Neural cell (in vitro differentiated cells): ENCODE data around the gene MSANTD7. TPM values are rescaled to one million over a fixed set of nuclear protein-coding genes. Genes with fewer than 3 reads are reported as not detected.
"Not testable (repeated sequence)": the region's sequence is repeated elsewhere in the genome, so short reads cannot be mapped to it uniquely, and the experiment has no call there.

Experiments
- H2AFZ ChIP-seq: fragments of 200-600, 300-800 bp; sonication (generic), shearing (Covaris generic); 2 replicates; pipeline ENCODE4 v1.6.0; 2014; ENCODE audit warnings: low read depth, mild to moderate bottlenecking, antibody characterized with exemption, low read length, moderate library complexity
- H3F3A ChIP-seq: fragments of 200-600 bp; shearing (Covaris generic); 2 replicates; pipeline ENCODE4 v1.6.1; 2016; ENCODE audit warnings: mild to moderate bottlenecking, moderate library complexity, mixed read lengths, antibody characterized with exemption, low read length; ENCODE audit not compliant: insufficient read depth, poor library complexity, severe bottlenecking
- H3K27ac ChIP-seq: fragments of 200-600, 300-800 bp; sonication (generic), shearing (Covaris generic); 2 replicates; pipeline ENCODE4 v1.5.1; 2014; ENCODE audit warnings: mild to moderate bottlenecking, low read length, moderate library complexity
- H3K27me3 ChIP-seq: fragments of 300-800, 200-600 bp; sonication (generic), shearing (Covaris generic); 2 replicates; pipeline ENCODE4 v1.6.0; 2014; ENCODE audit warnings: mild to moderate bottlenecking, low read depth, low read length, moderate library complexity; ENCODE audit not compliant: insufficient read depth
- H3K36me3 ChIP-seq: fragments of 300-800, 200-600 bp; sonication (generic), shearing (Covaris generic); 2 replicates; pipeline ENCODE4 v1.5.1; 2014; ENCODE audit warnings: mild to moderate bottlenecking, antibody characterized with exemption, low read length, moderate library complexity; ENCODE audit not compliant: insufficient read depth
- H3K4me2 ChIP-seq: fragments of 300-800, 200-600 bp; sonication (generic), shearing (Covaris generic); 2 replicates; pipeline ENCODE4 v1.6.0; 2014; ENCODE audit warnings: mild to moderate bottlenecking, low read length
- H3K4me3 ChIP-seq: fragments of 300-800, 200-600 bp; sonication (generic), shearing (Covaris generic); 2 replicates; pipeline ENCODE4 v1.5.1; 2014; ENCODE audit warnings: mild to moderate bottlenecking, low read length, moderate library complexity
- H3K79me2 ChIP-seq: fragments of 200-600 bp; shearing (Covaris generic); replicated peaks from 2 replicates; pipeline ENCODE4 v1.6.0; 2014; ENCODE audit warnings: mild to moderate bottlenecking, low read length, moderate library complexity; ENCODE audit not compliant: insufficient read depth
- H3K9ac ChIP-seq: fragments of 300-800, 200-600 bp; sonication (generic), shearing (Covaris generic); 2 replicates; pipeline ENCODE4 v1.6.1; 2016; ENCODE audit warnings: mild to moderate bottlenecking, low read length, mixed read lengths
- H3K9me2 ChIP-seq: fragments of 200-600 bp; shearing (Covaris generic); 2 replicates; pipeline ENCODE4 v1.6.1; 2016; ENCODE audit warnings: mild to moderate bottlenecking, low read length, mixed read lengths; ENCODE audit not compliant: insufficient read depth
- H3K9me3 ChIP-seq: fragments of 200-600, 300-800 bp; sonication (generic), shearing (Covaris generic); 2 replicates; pipeline ENCODE4 v1.6.1; 2016; ENCODE audit warnings: mild to moderate bottlenecking, mixed run types, low read length, moderate library complexity, mixed read lengths
- H4K20me1 ChIP-seq: fragments of 200-600 bp; shearing (Covaris generic); 2 replicates; pipeline ENCODE4 v1.6.1; 2016; ENCODE audit warnings: mild to moderate bottlenecking, mixed run types; ENCODE audit not compliant: insufficient read depth
- EP300 ChIP-seq: fragments of 450-650 bp; conservative IDR thresholded peaks from 2 replicates; pipeline ENCODE4 v1.6.1; 2014; ENCODE audit warnings: antibody characterized with exemption, mild to moderate bottlenecking, moderate library complexity; ENCODE audit not compliant: poor library complexity, severe bottlenecking
- EZH2 ChIP-seq: fragments of 200-600, 300-800 bp; shearing (Covaris generic), sonication (generic); IDR thresholded peaks from 2 replicates; pipeline ENCODE4 v1.6.1; 2014; ENCODE audit warnings: antibody characterized with exemption, low read length, borderline replicate concordance, mild to moderate bottlenecking; ENCODE audit not compliant: insufficient read depth, poor library complexity, severe bottlenecking
- MXI1 ChIP-seq: fragments of 450-650 bp; conservative IDR thresholded peaks from 2 replicates; pipeline ENCODE4 v1.6.1; 2014; ENCODE audit warnings: antibody characterized with exemption, mild to moderate bottlenecking; ENCODE audit not compliant: poor library complexity, severe bottlenecking
- POLR2AphosphoS5 ChIP-seq: IDR thresholded peaks from 2 replicates; pipeline ENCODE4 v1.6.1; 2012
- RAD21 ChIP-seq: fragments of 450-650 bp; conservative IDR thresholded peaks from 2 replicates; pipeline ENCODE4 v1.6.1; 2014; ENCODE audit warnings: antibody characterized with exemption, mild to moderate bottlenecking, moderate library complexity
- SMC3 ChIP-seq: fragments of 450-650 bp; conservative IDR thresholded peaks from 2 replicates; pipeline ENCODE4 v1.6.1; 2014; ENCODE audit warnings: antibody characterized with exemption, mild to moderate bottlenecking, moderate library complexity; ENCODE audit not compliant: poor library complexity
- TAF1 ChIP-seq: IDR thresholded peaks from 2 replicates; pipeline ENCODE4 v1.6.1; 2012; ENCODE audit warnings: low read depth
- polyA plus RNA-seq: library from polyadenylated mRNA; depleted of rRNA; stranded (reverse); fragments of >200 nt; gene quantifications from 2 replicates; pipeline ENCODE4 v1.2.3, GENCODE V29; 2014
- TF ChIP-seq, protein P1 (sequence below): fragments of 450-650 bp; IDR thresholded peaks from 2 replicates; pipeline ENCODE4 v1.5.1; 2014; ENCODE audit warnings: antibody characterized with exemption, mild to moderate bottlenecking, moderate library complexity; ENCODE audit not compliant: poor library complexity, severe bottlenecking
- TF ChIP-seq, protein P2 (sequence below): IDR thresholded peaks from 2 replicates; pipeline ENCODE4 v1.6.1; 2012; ENCODE audit warnings: borderline replicate concordance

MSANTD7 gene
- polyA plus RNA-seq, 1 donor from 2014 or later = 21.1 TPM

DNA sequence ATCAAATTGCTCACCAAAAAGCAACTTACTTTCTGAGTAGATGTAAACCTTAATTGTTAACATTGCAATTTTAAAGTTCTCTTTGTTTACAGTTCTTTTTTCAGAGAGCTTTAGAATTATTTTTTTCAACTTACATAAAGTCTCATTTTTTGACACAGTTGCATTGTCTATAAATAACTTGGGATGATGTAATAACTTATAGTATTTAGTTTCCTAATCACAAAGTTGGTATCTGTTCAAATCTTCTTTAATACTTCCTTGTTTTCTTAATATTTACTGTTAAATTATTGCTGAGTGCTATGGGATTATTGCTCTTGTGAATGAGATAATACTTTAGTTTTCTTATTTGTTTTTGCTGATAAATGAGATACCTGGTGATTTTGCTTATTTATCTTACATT is 21.7 kb downstream of the MSANTD7 start:
- Histone ChIP-seq H3K4me2 (no peak overlapping the region), H3K27ac (no peak overlapping the region)

DNA sequence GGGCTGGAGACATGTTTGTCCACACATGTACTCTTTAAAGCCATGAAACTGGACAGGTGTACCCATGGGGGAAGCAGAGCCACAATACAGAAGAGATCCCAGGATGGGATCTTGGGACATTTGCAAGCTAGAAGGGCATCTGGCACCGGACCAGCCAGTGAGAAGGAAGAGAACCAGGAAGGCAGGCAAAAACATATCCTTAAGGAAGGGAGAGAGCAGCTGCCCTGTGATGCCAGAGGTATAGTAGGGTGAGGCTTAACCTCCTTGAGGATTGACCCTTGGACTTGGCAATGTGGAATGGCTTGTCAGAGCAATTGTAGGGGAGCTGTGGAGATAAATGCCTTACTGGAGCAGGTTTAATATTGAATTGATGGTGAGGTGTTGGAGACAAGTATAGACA is 22.7 kb downstream of the MSANTD7 start:
- H3K4me3 ChIP-seq = no peak overlapping the region
- H3K9me3 ChIP-seq = no peaks in the 10 kb centered on the region
- H3K9ac ChIP-seq = no peak overlapping the region
- no peaks in the 10 kb centered on the region for H4K20me1 ChIP-seq
- no peak for TF ChIP-seq RAD21
- TF ChIP-seq POLR2AphosphoS5 = no peak
- no peak for TF ChIP-seq MXI1
- TF ChIP-seq, protein P1, sequence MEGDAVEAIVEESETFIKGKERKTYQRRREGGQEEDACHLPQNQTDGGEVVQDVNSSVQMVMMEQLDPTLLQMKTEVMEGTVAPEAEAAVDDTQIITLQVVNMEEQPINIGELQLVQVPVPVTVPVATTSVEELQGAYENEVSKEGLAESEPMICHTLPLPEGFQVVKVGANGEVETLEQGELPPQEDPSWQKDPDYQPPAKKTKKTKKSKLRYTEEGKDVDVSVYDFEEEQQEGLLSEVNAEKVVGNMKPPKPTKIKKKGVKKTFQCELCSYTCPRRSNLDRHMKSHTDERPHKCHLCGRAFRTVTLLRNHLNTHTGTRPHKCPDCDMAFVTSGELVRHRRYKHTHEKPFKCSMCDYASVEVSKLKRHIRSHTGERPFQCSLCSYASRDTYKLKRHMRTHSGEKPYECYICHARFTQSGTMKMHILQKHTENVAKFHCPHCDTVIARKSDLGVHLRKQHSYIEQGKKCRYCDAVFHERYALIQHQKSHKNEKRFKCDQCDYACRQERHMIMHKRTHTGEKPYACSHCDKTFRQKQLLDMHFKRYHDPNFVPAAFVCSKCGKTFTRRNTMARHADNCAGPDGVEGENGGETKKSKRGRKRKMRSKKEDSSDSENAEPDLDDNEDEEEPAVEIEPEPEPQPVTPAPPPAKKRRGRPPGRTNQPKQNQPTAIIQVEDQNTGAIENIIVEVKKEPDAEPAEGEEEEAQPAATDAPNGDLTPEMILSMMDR = no peak
- no peak for TF ChIP-seq TAF1
- TF ChIP-seq, protein P2, sequence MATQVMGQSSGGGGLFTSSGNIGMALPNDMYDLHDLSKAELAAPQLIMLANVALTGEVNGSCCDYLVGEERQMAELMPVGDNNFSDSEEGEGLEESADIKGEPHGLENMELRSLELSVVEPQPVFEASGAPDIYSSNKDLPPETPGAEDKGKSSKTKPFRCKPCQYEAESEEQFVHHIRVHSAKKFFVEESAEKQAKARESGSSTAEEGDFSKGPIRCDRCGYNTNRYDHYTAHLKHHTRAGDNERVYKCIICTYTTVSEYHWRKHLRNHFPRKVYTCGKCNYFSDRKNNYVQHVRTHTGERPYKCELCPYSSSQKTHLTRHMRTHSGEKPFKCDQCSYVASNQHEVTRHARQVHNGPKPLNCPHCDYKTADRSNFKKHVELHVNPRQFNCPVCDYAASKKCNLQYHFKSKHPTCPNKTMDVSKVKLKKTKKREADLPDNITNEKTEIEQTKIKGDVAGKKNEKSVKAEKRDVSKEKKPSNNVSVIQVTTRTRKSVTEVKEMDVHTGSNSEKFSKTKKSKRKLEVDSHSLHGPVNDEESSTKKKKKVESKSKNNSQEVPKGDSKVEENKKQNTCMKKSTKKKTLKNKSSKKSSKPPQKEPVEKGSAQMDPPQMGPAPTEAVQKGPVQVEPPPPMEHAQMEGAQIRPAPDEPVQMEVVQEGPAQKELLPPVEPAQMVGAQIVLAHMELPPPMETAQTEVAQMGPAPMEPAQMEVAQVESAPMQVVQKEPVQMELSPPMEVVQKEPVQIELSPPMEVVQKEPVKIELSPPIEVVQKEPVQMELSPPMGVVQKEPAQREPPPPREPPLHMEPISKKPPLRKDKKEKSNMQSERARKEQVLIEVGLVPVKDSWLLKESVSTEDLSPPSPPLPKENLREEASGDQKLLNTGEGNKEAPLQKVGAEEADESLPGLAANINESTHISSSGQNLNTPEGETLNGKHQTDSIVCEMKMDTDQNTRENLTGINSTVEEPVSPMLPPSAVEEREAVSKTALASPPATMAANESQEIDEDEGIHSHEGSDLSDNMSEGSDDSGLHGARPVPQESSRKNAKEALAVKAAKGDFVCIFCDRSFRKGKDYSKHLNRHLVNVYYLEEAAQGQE = no peak
- no peak for TF ChIP-seq EZH2
- TF ChIP-seq SMC3 = no peak
- no peak for TF ChIP-seq EP300
- no peak overlapping the region for H2AFZ ChIP-seq
- H3K27me3 ChIP-seq = no peaks in the 10 kb centered on the region
- H3K27ac ChIP-seq = no peak overlapping the region
- no peaks in the 10 kb centered on the region for H3K9me2 ChIP-seq
- H3K4me2 ChIP-seq = no peak overlapping the region
- H3K79me2 ChIP-seq = no peaks in the 10 kb centered on the region
- no peaks in the 10 kb centered on the region for H3K36me3 ChIP-seq
- H3F3A ChIP-seq = no peaks in the 10 kb centered on the region

More for the DNA sequence above, 21.7 kb downstream of the MSANTD7 start:
- H3K9me3 ChIP-seq = no peaks in the 10 kb centered on the region
- H3K36me3 ChIP-seq = no peaks in the 10 kb centered on the region
- H3K4me3 ChIP-seq = no peak overlapping the region
- H3K9ac ChIP-seq = no peak overlapping the region
- no peaks in the 10 kb centered on the region for H3F3A ChIP-seq
- H4K20me1 ChIP-seq = no peaks in the 10 kb centered on the region
- H3K9me2 ChIP-seq = no peaks in the 10 kb centered on the region
- no peaks in the 10 kb centered on the region for H3K27me3 ChIP-seq
- TF ChIP-seq POLR2AphosphoS5 = no peak
- no peak for TF ChIP-seq EP300
- no peak for TF ChIP-seq MXI1
- TF ChIP-seq, protein P2 = no peak
- TF ChIP-seq SMC3 = no peak
- TF ChIP-seq TAF1 = no peak
- TF ChIP-seq EZH2 = no peak
- TF ChIP-seq, protein P1 = no peak
- no peak for TF ChIP-seq RAD21
- no peak overlapping the region for H2AFZ ChIP-seq
- H3K79me2 ChIP-seq = no peaks in the 10 kb centered on the region

DNA sequence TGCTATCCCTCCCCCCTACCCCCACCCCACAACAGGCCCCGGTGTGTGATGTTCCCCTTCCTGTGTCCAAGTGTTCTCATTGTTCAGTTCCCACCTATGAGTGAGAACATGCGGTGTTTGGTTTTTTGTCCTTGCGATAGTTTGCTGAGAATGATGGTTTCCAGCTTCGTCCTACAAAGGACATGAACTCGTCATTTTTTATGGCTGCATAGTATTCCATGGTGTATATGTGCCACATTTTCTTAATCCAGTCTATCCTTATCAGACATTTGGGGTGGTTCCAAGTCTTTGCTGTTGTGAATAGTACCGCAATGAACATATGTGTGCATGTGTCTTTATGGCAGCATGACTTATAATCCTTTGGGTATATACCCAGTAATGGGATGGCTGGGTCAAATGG is 26.4 kb downstream of the MSANTD7 start:
- H3K27me3 ChIP-seq, H2AFZ ChIP-seq, H3K9me2 ChIP-seq, H3K9ac ChIP-seq, H3K4me3 ChIP-seq, H3F3A ChIP-seq, H3K36me3 ChIP-seq, H3K4me2 ChIP-seq, H3K79me2 ChIP-seq, H3K9me3 ChIP-seq, H4K20me1 ChIP-seq, H3K27ac ChIP-seq: not testable (repeated sequence)
